ENCODE measurements around the gene HOXC9.

The HOXC9 gene

GRCh38 chr12:54016478-54016964, 16.6 kb downstream of the HOXC9 start:
- ChIA-PET CTCF (interaction anchor here (0.7 to 4.2 kb wide), 12 partner anchors 10 to 200 kb away, joined by 3 to 26 read pairs (median 6); partner anchors contain the start of genes HOXC10, HOXC5 and SMUG1), POLR2A (no interaction called here)
- TF ChIP-seq CTCF (IDR thresholded peaks at IDR 0.05; ENCODE audit: control extremely low read depth, extremely low read depth, low read depth, missing control alignments) = no peak
- no peak for DNase-seq (ENCODE audit: extremely low spot score)

- ChIA-PET POLR2A (interaction anchor here (0.6 kb wide), 1 partner anchor 37 kb away, joined by 3 read pairs; the partner anchor contains the start of gene HOXC4), CTCF (interaction anchor here (0.8 to 4.2 kb wide), 14 partner anchors 10 to 199 kb away, joined by 3 to 26 read pairs (median 6); partner anchors contain the start of genes HOXC10, HOXC5 and SMUG1)
- DNase-seq (ENCODE audit: extremely low spot score) = no peak
- no peak for TF ChIP-seq CTCF (IDR thresholded peaks at IDR 0.05; ENCODE audit: control extremely low read depth, extremely low read depth, low read depth, missing control alignments)
Observed at GRCh38 chr12:54017027-54017788, 17.2 kb downstream of the HOXC9 start.

GRCh38 chr12:54017878-54018467, 18.0 kb downstream of the HOXC9 start:
- peak; percentile 94 for DNase-seq (ENCODE audit: extremely low spot score)
- ChIA-PET CTCF (interaction anchor here (0.8 to 4.2 kb wide), 12 partner anchors 11 to 199 kb away, joined by 4 to 26 read pairs (median 8); partner anchors contain the start of genes HOXC10, HOXC5 and SMUG1), POLR2A (interaction anchor here (0.6 kb wide), 1 partner anchor 36 kb away, joined by 3 read pairs; the partner anchor contains the start of gene HOXC4)
- TF ChIP-seq CTCF (IDR thresholded peaks at IDR 0.05; ENCODE audit: control extremely low read depth, extremely low read depth, low read depth, missing control alignments) = no peak

GRCh38 chr12:54018468-54018984, 18.6 kb downstream of the HOXC9 start:
- POLR2A ChIA-PET = no interaction called here
- CTCF ChIA-PET = interaction anchor here (1.8 to 2.2 kb wide), 2 partner anchors 170 to 189 kb away, joined by 10 to 21 read pairs; partner anchors contain the start of gene SMUG1

GRCh38 chr12:54019091-54019811, 19.3 kb downstream of the HOXC9 start:
- TF ChIP-seq CTCF (IDR thresholded peaks at IDR 0.05; ENCODE audit: control extremely low read depth, extremely low read depth, low read depth, missing control alignments) = no peak
- no peak for DNase-seq (ENCODE audit: extremely low spot score)
- CTCF ChIA-PET = interaction anchor here (6.1 kb wide), 1 partner anchor 14 kb away, joined by 56 read pairs; the partner anchor contains the start of gene HOXC5
- POLR2A ChIA-PET = no interaction called here

More at GRCh38 chr12:54018468-54018984, 18.6 kb downstream of the HOXC9 start:
- no peak for TF ChIP-seq CTCF (IDR thresholded peaks at IDR 0.05; ENCODE audit: control extremely low read depth, extremely low read depth, low read depth, missing control alignments)
- no peak for DNase-seq (ENCODE audit: extremely low spot score)

All from GM10248 (cell line).